Sigmoid colon (tissue), 7 donors: Measurements from ENCODE around the gene MED29. TPM values are rescaled to one million over a fixed set of nuclear protein-coding genes. Genes with fewer than 3 reads are reported as not detected.

Source experiments
- DNase-seq: peaks from one replicate; pipeline ENCODE4 v3.0.0-alpha.2; 2019
- H3K27ac ChIP-seq, 4 donors: fragments of 200-600 bp; sonication (generic); one replicate each; pipeline ENCODE4 v1.5.1; 2016 to 2019; ENCODE audit warnings: mild to moderate bottlenecking in 1 of 4
- H3K27me3 ChIP-seq, 3 donors: fragments of 200-600 bp; sonication (generic); one replicate each; pipeline ENCODE4 v1.5.1; 2019; ENCODE audit warnings: mild to moderate bottlenecking in 1 of 3
- H3K36me3 ChIP-seq, 4 donors: fragments of 200-600 bp; sonication (generic); one replicate each; pipeline ENCODE4 v1.5.1; 2016 to 2019
- H3K4me1 ChIP-seq, 4 donors: fragments of 200-600 bp; sonication (generic); one replicate each; pipeline ENCODE4 v1.5.1; 2017 to 2019
- H3K4me3 ChIP-seq, 4 donors: fragments of 200-600 bp; sonication (generic); one replicate each; pipeline ENCODE4 v1.5.1; 2017 to 2019; ENCODE audit warnings: mild to moderate bottlenecking in 2 of 4, moderate library complexity in 1 of 4
- H3K9me3 ChIP-seq, 4 donors: fragments of 200-600 bp in 3 of 4; sonication (generic) in 3 of 4; one replicate each; pipeline versions ENCODE4 v1.5.1 to v1.6.1; 2013 to 2019
- EP300 ChIP-seq, 4 donors: sonication (generic); formaldehyde crosslinking; IDR thresholded peaks; one replicate each; pipeline ENCODE4 v1.6.1; 2017; ENCODE audit warnings: antibody characterized with exemption in 4 of 4
- POLR2A ChIP-seq, 2 donors: fragments of 450-650 bp; IDR thresholded peaks; one replicate each; pipeline ENCODE4 v1.6.1; 2016; ENCODE audit warnings: antibody characterized with exemption in 2 of 2, mild to moderate bottlenecking in 2 of 2, moderate library complexity in 2 of 2
- POLR2AphosphoS5 ChIP-seq, 4 donors: sonication (generic); formaldehyde crosslinking; IDR thresholded peaks; one replicate each; pipeline ENCODE4 v1.6.1; 2017; ENCODE audit warnings: antibody characterized with exemption in 4 of 4
- WGBS, 2 donors: extraction: QIAGEN DNeasy Blood & Tissue Kit; methylation state at CpG; one replicate each; pipeline ENCODE4 v1.1.7; 2013; 5-methylcytosine and 5-hydroxymethylcytosine counted together
- intact Hi-C: fragments of 100-400 bp; cut with DNase I; formaldehyde crosslinking; loops from one replicate; pipeline ENCODE4 v1.15.1; 2023
- polyA plus RNA-seq, 3 donors: library from polyadenylated mRNA; stranded (reverse); fragments of 200-250 nt; gene quantifications; one replicate each; pipeline ENCODE4 v1.2.3, GENCODE V29; 2013
- small RNA-seq, 3 donors: library from RNA; depleted of rRNA; stranded (forward); fragments of <200 nt; gene quantifications; one replicate each; pipeline ENCODE3, GENCODE V24; 2016
- total RNA-seq, 4 donors: library from RNA; depleted of rRNA; stranded (reverse); fragments of >200 nt; gene quantifications; one replicate each; pipeline ENCODE4 v1.1.0, GENCODE V29; 2016
- TF ChIP-seq, protein P1 (sequence below), 4 experiments: fragments of 450-650 bp in 3 of 4; fragments of 200-600 bp in 1 of 4; IDR thresholded peaks; one replicate each; pipeline ENCODE4 v1.5.1; 2016 to 2019; ENCODE audit warnings: antibody characterized with exemption in 4 of 4, mild to moderate bottlenecking in 3 of 4, moderate library complexity in 2 of 4
- donor health status: healthy with polysubstance abuse.
- donor health status: Bipolar disorder and iron deficiency.
- donor health status: healthy.

The MED29 gene
- total and polyA plus RNA-seq, 7 donors: 22.8 to 44.6 (median 31.0) TPM

DNA sequence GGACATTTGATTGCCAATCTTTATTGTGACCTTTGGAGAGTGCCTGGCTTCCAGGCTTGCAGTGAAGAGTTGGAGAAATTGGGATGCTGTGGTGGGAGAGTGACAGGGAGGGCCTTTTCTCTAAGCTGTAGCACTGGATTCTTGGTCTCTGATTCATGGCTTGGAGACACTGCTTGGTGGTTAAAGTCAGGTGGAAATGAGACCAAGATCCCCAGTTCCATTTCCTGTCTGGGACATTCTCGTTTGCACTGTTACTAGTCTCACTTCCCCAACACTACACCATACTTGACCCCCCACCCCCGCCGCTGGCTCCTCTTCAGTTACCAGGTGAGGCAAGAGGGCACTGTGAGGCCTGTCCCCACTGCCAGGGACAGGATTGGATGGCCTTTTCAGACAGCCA is 57.1 kb downstream of the MED29 start:
- peaks cover 0 to 14% (median 4%) of the 10 kb centered on the region in 4 donors for H3K36me3 ChIP-seq
- H3K27ac ChIP-seq: no peak overlapping the region
- H3K27me3 ChIP-seq: no peaks in the 10 kb centered on the region
- intact Hi-C loops: loop anchor here (5.0 kb wide), 1 partner anchor 106 kb away; the partner anchor contains the start of gene SAMD4B
- peaks cover 0 to 41% (median 34%) of the 10 kb centered on the region in 4 donors for H3K4me1 ChIP-seq
- TF ChIP-seq POLR2AphosphoS5 (IDR thresholded peaks at IDR 0.05): no peak
- no peak for TF ChIP-seq EP300 (IDR thresholded peaks at IDR 0.05)
- TF ChIP-seq POLR2A (IDR thresholded peaks at IDR 0.05): no peak
- TF ChIP-seq, protein P1, sequence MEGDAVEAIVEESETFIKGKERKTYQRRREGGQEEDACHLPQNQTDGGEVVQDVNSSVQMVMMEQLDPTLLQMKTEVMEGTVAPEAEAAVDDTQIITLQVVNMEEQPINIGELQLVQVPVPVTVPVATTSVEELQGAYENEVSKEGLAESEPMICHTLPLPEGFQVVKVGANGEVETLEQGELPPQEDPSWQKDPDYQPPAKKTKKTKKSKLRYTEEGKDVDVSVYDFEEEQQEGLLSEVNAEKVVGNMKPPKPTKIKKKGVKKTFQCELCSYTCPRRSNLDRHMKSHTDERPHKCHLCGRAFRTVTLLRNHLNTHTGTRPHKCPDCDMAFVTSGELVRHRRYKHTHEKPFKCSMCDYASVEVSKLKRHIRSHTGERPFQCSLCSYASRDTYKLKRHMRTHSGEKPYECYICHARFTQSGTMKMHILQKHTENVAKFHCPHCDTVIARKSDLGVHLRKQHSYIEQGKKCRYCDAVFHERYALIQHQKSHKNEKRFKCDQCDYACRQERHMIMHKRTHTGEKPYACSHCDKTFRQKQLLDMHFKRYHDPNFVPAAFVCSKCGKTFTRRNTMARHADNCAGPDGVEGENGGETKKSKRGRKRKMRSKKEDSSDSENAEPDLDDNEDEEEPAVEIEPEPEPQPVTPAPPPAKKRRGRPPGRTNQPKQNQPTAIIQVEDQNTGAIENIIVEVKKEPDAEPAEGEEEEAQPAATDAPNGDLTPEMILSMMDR (IDR thresholded peaks at IDR 0.05): no peak
- WGBS, 2 donors: 55 to 73% methylated on average over 3 of the region's 3 CpGs
- no peak overlapping the region for H3K4me3 ChIP-seq
- no peak for DNase-seq
- no peaks in the 10 kb centered on the region for H3K9me3 ChIP-seq

DNA sequence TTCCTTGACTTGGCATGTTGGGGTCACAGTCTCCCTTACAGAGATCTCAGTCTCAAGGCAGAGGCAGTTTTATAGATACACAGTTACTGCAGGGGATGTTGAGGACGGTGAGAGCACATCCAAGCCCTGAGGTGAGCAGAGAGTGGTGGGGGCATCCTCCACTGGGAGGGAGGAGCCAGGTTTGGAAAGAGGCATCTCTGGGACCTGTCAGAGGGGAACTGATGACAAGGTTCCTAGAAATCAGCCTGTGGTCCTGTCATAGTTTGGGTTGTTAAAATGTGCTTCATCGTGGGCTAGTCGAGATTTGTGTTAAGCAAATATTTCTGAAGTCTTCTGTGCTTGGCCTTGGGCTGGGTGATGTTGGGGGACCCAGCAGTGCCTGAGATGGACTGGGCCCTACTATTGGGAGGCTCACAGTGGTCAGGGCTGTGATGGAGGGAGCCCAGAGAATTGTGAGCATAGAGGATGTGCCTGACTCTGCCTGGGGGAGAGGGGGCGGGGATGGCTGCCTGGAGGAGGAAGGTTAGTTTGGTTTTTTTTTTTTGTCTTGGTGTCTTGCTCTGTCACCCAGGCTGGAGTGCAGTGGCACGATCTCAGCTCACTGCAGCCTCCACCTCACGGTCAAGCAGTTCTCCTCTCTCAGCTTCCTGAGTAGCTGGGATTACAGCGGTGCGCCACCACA is 58.1 kb downstream of the MED29 start:
- 75 to 82% methylated on average over 8 of the region's 8 CpGs for WGBS, 2 donors
- intact Hi-C loops: loop anchor here (5.0 kb wide), 1 partner anchor 107 kb away; the partner anchor contains the start of gene SAMD4B

More for the DNA sequence above, 58.1 kb downstream of the MED29 start:
- no peak for DNase-seq
- peaks cover 0 to 37% (median 31%) of the 10 kb centered on the region in 4 donors for H3K4me1 ChIP-seq
- H3K27me3 ChIP-seq: no peaks in the 10 kb centered on the region
- peaks cover 0 to 24% (median 12%) of the 10 kb centered on the region in 4 donors for H3K36me3 ChIP-seq
- no peak overlapping the region for H3K4me3 ChIP-seq
- no peak overlapping the region for H3K27ac ChIP-seq
- H3K9me3 ChIP-seq: no peaks in the 10 kb centered on the region
- TF ChIP-seq POLR2A (IDR thresholded peaks at IDR 0.05) (no peak), POLR2AphosphoS5 (IDR thresholded peaks at IDR 0.05) (no peak), EP300 (IDR thresholded peaks at IDR 0.05) (no peak)
- TF ChIP-seq, protein P1 (IDR thresholded peaks at IDR 0.05): no peak

Small RNA genes within 50 kb of the gene (small RNA-seq; reads per million reads assigned to genes)
- gene AC011445.2 (0 to 0.51 (median 0.24) reads per million in 3 donors), gene MIR4530 (0 reads per million in 3 donors), gene RN7SL566P (0 reads per million in 3 donors)

Other genes starting within 250 kb of the MED29 start
- gene NCCRP1, start 194.4 kb upstream of the MED29 start, total RNA-seq: under 1 TPM in 1 of 4 donors, not detected in 3; 0.41 TPM
- gene NCCRP1, start 194.4 kb upstream of the MED29 start, polyA plus RNA-seq: under 1 TPM in 2 of 3 donors, not detected in 1; 0.52 to 0.60 TPM
- gene SYCN, start 187.1 kb upstream of the MED29 start, total RNA-seq: not detected
- not detected for gene SYCN, start 187.1 kb upstream of the MED29 start, polyA plus RNA-seq
- gene IFNL3, start 146.4 kb upstream of the MED29 start, total RNA-seq: not detected
- gene IFNL3, start 146.4 kb upstream of the MED29 start, polyA plus RNA-seq: under 1 TPM in 1 of 3 donors, not detected in 2; 0.22 TPM
- not detected for gene IFNL4, start 142.5 kb upstream of the MED29 start, total RNA-seq
- gene IFNL4, start 142.5 kb upstream of the MED29 start, polyA plus RNA-seq: not detected
- gene IFNL2, start 123.0 kb upstream of the MED29 start, total RNA-seq: not detected
- not detected for gene IFNL2, start 123.0 kb upstream of the MED29 start, polyA plus RNA-seq
- gene IFNL1, start 95.0 kb upstream of the MED29 start, total RNA-seq: not detected
- under 1 TPM in 1 of 3 donors, not detected in 2; 0.09 TPM for gene IFNL1, start 95.0 kb upstream of the MED29 start, polyA plus RNA-seq
- 1 to 10 TPM in 3 of 4 donors, under 1 TPM in 1; 0.82 to 1.8 (median 1.2) TPM for gene LRFN1, start 70.5 kb upstream of the MED29 start, total RNA-seq
- gene LRFN1, start 70.5 kb upstream of the MED29 start, polyA plus RNA-seq: 1 to 10 TPM in 1 of 3 donors, under 1 TPM in 2; under 0.01 to 1.0 (median 0.23) TPM
- 10 to 100 TPM in 1 of 4 donors, 1 to 10 TPM in 3; 5.3 to 23.1 (median 8.6) TPM for gene GMFG, start 55.3 kb upstream of the MED29 start, total RNA-seq
- gene GMFG, start 55.3 kb upstream of the MED29 start, polyA plus RNA-seq: 10 to 100 TPM; 37.2 to 98.6 (median 56.5) TPM
- 10 to 100 TPM; 37.8 to 83.6 (median 65.4) TPM for gene SAMD4B, start 49.0 kb upstream of the MED29 start, total RNA-seq
- gene SAMD4B, start 49.0 kb upstream of the MED29 start, polyA plus RNA-seq: 10 to 100 TPM; 28.4 to 79.4 (median 38.4) TPM
- gene PAF1, start 272 bp upstream of the MED29 start, total RNA-seq: 10 to 100 TPM; 37.5 to 51.8 (median 43.5) TPM
- gene PAF1, start 272 bp upstream of the MED29 start, polyA plus RNA-seq: 10 to 100 TPM; 28.2 to 40.5 (median 37.2) TPM
- 100 to 1,000 TPM in 3 of 4 donors, 10 to 100 TPM in 1; 78.1 to 320 (median 190) TPM for gene ZFP36, start 15.5 kb downstream of the MED29 start, total RNA-seq
- gene ZFP36, start 15.5 kb downstream of the MED29 start, polyA plus RNA-seq: 100 to 1,000 TPM; 112 to 298 (median 228) TPM
- gene PLEKHG2, start 21.3 kb downstream of the MED29 start, total RNA-seq: 10 to 100 TPM in 3 of 4 donors, 1 to 10 TPM in 1; 8.2 to 28.8 (median 12.5) TPM
- gene PLEKHG2, start 21.3 kb downstream of the MED29 start, polyA plus RNA-seq: 10 to 100 TPM in 1 of 3 donors, under 1 TPM in 2; 0.60 to 14.9 (median 0.69) TPM
- 1,000 to 10,000 TPM; 1,648 to 4,043 (median 3,423) TPM for gene RPS16, start 44.6 kb downstream of the MED29 start, total RNA-seq
- gene RPS16, start 44.6 kb downstream of the MED29 start, polyA plus RNA-seq: 1,000 to 10,000 TPM; 2,119 to 4,564 (median 2,918) TPM
- 100 to 1,000 TPM in 2 of 4 donors, 10 to 100 TPM in 2; 72.1 to 104 (median 89.1) TPM for gene SUPT5H, start 54.2 kb downstream of the MED29 start, total RNA-seq
- gene SUPT5H, start 54.2 kb downstream of the MED29 start, polyA plus RNA-seq: 100 to 1,000 TPM in 1 of 3 donors, 10 to 100 TPM in 2; 52.3 to 112 (median 67.5) TPM
- 10 to 100 TPM; 42.1 to 54.4 (median 46.8) TPM for gene TIMM50, start 89.5 kb downstream of the MED29 start, total RNA-seq
- gene TIMM50, start 89.5 kb downstream of the MED29 start, polyA plus RNA-seq: 10 to 100 TPM; 26.4 to 54.9 (median 37.9) TPM
- gene DLL3, start 107.6 kb downstream of the MED29 start, total RNA-seq: under 1 TPM in 1 of 4 donors, not detected in 3; 0.36 TPM
- gene DLL3, start 107.6 kb downstream of the MED29 start, polyA plus RNA-seq: under 1 TPM in 1 of 3 donors, not detected in 2; 0.17 TPM
- gene SELENOV, start 123.8 kb downstream of the MED29 start, total RNA-seq: not detected
- not detected for gene SELENOV, start 123.8 kb downstream of the MED29 start, polyA plus RNA-seq
- 1 to 10 TPM; 3.9 to 7.7 (median 5.3) TPM for gene EID2B, start 141.5 kb downstream of the MED29 start, total RNA-seq
- gene EID2B, start 141.5 kb downstream of the MED29 start, polyA plus RNA-seq: 1 to 10 TPM in 2 of 3 donors, under 1 TPM in 1; 0.46 to 2.0 (median 1.8) TPM
- 10 to 100 TPM in 3 of 4 donors, 1 to 10 TPM in 1; 9.7 to 16.4 (median 13.2) TPM for gene EID2, start 148.8 kb downstream of the MED29 start, total RNA-seq
- 10 to 100 TPM in 1 of 3 donors, 1 to 10 TPM in 2; 7.6 to 10.7 (median 8.4) TPM for gene EID2, start 148.8 kb downstream of the MED29 start, polyA plus RNA-seq
- not detected for gene LGALS13, start 211.1 kb downstream of the MED29 start, total RNA-seq
- gene LGALS13, start 211.1 kb downstream of the MED29 start, polyA plus RNA-seq: not detected